ENCODE measurements around the gene SAMSN1.

DNA sequence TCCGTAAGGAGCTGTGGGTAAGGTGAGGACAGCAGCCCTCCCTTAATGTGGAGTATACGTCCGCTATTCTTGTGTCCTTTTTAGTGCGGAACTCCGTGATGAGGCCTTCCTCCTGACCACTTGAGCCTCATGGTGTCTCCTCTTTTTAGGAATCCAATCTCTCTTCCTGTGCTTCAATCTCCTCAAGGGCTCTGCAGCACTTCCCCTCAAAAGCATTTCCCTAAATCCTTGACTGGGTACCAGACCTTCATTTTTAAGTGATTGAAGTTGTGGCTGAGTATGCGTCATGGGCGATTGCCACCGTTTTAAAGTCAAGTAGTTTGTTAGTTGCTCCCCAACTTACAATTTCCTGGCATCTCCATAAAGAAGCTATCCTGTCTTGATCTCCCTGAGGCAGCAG, 62.8 kb downstream of the SAMSN1 start:
- TF ChIP-seq, protein P1, sequence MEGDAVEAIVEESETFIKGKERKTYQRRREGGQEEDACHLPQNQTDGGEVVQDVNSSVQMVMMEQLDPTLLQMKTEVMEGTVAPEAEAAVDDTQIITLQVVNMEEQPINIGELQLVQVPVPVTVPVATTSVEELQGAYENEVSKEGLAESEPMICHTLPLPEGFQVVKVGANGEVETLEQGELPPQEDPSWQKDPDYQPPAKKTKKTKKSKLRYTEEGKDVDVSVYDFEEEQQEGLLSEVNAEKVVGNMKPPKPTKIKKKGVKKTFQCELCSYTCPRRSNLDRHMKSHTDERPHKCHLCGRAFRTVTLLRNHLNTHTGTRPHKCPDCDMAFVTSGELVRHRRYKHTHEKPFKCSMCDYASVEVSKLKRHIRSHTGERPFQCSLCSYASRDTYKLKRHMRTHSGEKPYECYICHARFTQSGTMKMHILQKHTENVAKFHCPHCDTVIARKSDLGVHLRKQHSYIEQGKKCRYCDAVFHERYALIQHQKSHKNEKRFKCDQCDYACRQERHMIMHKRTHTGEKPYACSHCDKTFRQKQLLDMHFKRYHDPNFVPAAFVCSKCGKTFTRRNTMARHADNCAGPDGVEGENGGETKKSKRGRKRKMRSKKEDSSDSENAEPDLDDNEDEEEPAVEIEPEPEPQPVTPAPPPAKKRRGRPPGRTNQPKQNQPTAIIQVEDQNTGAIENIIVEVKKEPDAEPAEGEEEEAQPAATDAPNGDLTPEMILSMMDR (IDR thresholded peaks at IDR 0.05), result no peak
- TF ChIP-seq POLR2A (IDR thresholded peaks at IDR 0.05), result no peak

All from adrenal gland (tissue), 5 donors.